Measurements from ENCODE around the gene MRPS5.
A peak's percentile ranks its signal among the peaks of the same experiment; 100 is the strongest.
"Not testable (repeated sequence)": the region's sequence is repeated elsewhere in the genome, so short reads cannot be mapped to it uniquely, and the experiment has no call there.

The MRPS5 gene

GRCh38 chr2:95121407-95122196 lies at the start of gene MRPS5:
MRPS5 (minus strand) TSS chr2:95121808; CDS start chr2:95121791, 17 bp downstream.
- no peak for FAIRE-seq

DNA sequence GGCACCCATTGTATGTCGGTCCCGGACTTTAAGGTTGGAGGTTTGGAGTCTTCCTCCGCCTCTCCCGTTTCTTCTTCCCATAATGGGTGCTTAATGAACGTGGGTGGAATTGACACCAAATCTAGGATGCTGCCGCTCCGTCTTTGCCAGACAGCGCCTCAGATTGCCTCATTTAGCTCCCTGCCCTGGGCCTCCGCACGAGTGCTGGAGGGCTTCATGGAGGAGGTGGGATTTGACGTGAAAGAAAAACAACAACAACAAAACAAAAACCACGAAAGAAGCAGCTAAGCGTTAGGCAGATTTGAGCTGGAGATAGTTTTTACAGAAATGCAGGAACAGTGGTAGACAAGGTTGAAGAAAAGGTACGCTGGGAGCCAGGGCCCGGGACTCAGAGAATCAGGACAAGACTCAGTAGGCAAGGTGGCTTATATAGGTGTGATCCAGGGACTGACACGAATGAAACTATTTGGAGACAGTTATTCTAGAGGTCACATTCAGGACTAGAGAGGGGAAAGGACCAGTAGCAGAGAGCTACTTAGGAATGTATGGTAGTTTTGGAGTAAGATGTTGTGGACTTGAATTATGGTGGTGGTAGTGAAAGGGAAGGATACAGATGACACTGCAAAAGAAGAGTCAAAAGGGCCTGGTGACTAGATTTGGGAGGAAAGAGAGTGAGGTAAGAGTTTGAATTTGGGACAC lies 44.6 kb upstream of the MRPS5 start:
- no peak for FAIRE-seq

- peak; percentile 76 for FAIRE-seq
Measured at GRCh38 chr2:95165371-95166064, 43.9 kb upstream of the MRPS5 start, which contains the start of gene ZNF2. ZNF2 (plus strand) TSS chr2:95165809; CDS start chr2:95176227, 10,418 bp downstream.

DNA sequence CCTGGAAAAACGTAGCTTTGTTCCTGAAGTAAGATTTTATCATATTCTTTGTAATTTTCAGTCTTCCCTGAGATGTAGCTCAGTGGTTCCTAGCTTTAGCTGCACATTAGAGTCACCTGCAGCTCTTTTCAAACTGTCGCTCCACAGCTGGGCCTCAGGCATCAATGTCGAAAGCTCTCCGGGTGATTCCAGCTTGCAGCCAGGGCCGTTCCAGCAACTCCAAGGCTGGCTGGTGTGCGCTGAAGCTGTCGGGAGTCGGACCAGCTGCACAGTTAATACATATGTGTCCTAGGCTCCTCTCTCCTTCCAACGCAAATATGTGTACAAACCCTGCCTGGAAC lies 43.4 kb upstream of the MRPS5 start:
- FAIRE-seq, result no peak

GRCh38 chr2:95159690-95160449 lies 38.3 kb upstream of the MRPS5 start, which contains the start of gene ZNF514:
ZNF514 (minus strand) TSS chr2:95159848; CDS start chr2:95153253, 6,595 bp downstream.
- FAIRE-seq, result no peak

DNA sequence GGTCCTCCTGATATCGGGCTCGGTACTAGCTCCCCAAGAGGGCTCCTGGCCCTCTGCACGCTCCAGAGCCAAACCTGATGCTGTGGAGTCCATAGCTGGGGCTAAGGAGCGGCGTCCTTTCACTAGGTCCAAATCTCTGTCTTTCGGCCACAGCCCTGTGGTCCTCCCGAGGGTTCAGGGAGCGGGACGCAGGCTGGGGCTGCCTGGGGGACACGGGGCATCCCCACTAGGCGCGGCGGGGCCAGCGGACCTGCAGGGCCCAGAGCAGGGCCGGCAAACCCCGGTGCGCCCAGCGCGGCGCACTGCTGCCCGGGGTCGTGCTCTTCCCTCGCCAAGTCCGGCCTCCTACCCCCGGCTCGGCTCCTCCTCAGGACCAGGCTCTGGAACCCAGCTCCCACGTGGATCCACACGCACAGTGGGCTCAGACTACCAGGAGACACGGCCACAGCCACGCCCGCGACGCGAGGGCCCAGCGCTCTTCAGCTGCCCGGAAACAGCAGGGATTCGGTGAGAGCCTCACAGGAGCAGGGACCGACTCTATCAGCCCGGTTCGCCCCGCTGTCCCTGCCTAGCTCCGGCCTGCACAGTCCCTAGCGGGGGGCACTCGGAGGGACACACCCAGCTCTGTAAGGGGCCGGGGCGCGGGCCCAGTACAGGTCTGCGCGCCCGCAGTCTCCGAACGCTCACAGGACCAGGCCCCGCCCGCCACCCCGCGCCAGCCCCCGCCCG lies 37.4 kb upstream of the MRPS5 start:
- FAIRE-seq, result no peak

DNA sequence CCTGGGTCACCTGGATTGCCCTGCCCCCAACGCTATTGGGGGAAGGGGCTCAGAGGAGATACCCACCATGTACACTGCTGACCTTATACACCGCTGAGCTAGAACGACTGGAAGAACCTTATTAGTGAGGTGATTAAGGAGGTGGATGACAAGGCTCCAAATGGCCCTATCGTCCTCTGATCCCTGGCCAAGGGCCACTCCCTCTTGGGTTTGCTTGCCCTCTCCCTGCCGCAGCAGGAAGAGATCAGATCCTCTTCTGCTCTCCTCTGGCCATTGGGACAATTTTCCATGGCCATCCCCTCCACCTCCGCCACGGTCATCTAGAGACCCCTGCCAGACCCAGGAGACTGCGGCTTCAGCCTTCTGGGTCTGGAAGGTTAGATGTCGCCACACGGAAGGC lies 36.8 kb upstream of the MRPS5 start:
- no peak for FAIRE-seq

- no peak for FAIRE-seq
Measured at GRCh38 chr2:95149397-95149984, 27.9 kb upstream of the MRPS5 start.

GRCh38 chr2:95143838-95144237 lies 22.2 kb upstream of the MRPS5 start:
- FAIRE-seq, result no peak

DNA sequence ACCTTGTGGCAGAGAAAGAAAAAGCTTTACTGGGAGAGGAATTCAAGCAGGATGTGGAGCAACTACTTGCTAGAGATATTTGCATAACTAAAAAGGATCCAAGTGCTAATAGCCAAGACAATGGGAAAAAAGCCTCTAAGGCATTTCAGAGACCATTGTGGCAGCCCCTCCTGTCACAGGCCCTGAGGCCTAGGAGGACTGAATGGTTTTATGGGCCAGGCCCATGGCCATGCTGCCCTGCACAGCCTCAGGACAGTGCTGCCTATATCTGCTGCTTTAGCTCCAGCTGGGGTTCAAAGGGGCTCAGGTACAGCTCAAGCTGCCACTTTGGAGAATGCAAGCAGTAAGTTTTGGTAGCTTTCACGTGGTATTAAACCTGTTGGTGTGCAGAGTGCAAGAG lies 17.1 kb upstream of the MRPS5 start:
- FAIRE-seq, result no peak

DNA sequence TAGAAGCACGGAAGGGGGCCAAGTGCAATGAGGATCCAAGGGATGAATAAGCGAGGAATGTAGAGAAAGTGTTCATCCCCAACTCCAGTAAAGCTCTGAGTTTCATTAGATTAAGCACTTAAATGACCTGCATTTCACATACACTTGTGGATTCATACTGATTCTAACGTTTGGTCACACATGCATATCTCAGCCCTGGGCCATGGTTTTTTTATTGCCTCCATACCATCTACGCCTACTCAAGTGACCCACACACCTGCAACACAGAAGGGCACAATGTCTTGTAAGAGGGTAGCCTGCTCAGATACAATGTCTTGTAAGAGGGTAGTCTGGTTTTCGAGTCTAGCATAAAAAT lies 566 bp upstream of the MRPS5 start:
- no peak for FAIRE-seq

- FAIRE-seq, result no peak
Measured at GRCh38 chr2:95121093-95121406, 558 bp downstream of the MRPS5 start.

DNA sequence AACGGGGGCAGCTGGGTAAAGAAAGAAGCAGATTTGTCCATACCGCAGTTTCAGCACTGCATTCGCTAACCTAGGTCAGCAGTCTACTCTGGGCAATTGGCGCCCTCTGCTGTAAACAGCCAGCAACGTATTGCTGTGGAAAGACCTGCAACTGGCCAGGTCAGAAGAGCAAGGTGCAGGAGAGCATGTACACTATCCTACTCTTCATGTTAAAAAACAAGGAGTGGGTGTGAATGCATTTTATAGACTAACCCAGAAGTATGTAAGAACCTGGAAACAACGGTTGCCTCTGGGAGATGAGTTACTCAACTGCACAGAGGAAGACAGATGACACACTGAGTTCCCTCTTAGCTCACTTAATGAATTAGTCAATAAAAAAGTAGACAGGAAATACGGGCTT lies 6.2 kb downstream of the MRPS5 start:
- peak; percentile 31 for FAIRE-seq

- no peak for FAIRE-seq
Measured at GRCh38 chr2:95113464-95113863, 8.1 kb downstream of the MRPS5 start.

GRCh38 chr2:95110395-95110794 lies 11.2 kb downstream of the MRPS5 start:
- FAIRE-seq, result no peak

DNA sequence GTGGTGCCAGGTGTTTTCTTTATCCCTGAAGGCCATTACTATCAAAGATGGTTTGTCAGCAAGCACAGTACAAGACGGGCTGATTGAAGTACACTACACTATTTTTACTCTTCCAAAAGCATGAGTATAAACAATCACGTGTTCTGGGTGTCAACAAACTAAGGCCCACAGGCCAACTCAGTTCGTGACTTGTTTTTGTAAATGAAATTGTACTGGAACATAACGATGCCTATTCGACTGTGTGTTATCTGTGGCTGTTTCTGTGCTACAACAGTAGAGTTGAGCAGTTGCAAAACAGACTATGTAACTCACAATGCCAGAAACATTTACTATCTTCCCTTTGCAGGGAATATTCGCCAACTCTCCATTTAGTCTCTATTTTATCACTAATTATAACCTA lies 12.3 kb downstream of the MRPS5 start:
- no peak for FAIRE-seq

- FAIRE-seq, result no peak
Measured at GRCh38 chr2:95106081-95106480, 15.5 kb downstream of the MRPS5 start.

GRCh38 chr2:95104606-95105005 lies 17.0 kb downstream of the MRPS5 start:
- no peak for FAIRE-seq

- FAIRE-seq, result no peak
Measured at GRCh38 chr2:95099910-95100309, 21.7 kb downstream of the MRPS5 start.

DNA sequence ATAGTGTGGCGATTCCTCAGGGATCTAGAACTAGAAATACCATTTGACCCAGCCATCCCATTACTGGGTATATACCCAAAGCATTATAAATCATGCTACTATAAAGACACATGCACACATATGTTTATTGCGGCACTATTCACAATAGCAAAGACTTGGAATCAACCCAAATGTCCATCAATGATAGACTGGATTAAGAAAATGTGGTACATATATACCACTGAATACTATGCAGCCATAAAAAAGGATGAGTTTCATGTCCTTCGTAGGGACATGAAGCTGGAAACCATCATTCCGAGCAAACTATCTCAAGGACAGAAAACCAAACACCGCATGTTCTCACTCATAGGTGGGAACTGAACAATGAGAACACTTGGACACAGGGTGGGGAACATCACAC lies 23.3 kb downstream of the MRPS5 start:
- FAIRE-seq, result not testable (repeated sequence)

- no peak for FAIRE-seq
Measured at GRCh38 chr2:95091885-95092555, 29.6 kb downstream of the MRPS5 start.

DNA sequence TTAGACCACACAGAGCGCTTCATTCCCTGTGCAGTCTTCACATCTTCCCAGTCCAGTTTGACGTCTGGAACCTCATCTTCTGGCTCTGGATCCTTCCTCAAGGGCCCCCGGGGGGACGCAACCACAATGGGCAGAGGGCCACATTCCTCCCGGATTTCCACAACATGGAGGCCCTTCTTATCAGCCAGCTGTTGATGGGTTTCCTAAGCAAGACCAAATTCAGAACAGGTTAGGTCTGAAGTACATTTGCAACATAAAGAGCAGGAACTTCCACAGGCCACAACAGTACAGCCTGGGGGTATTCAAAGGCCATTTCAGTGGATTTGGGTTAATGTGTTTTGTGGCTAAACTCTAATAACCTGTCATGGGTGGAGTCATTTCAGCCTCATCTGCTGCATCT lies 34.2 kb downstream of the MRPS5 start:
- FAIRE-seq, result no peak
